Mononuclear cell (primary cell): ENCODE results near the gene PIEZO2. TPM values are rescaled to one million over a fixed set of nuclear protein-coding genes. Genes with fewer than 3 reads are reported as not detected.

ENCODE experiments used
- H3K27me3 ChIP-seq: 2 replicates; pipeline ENCODE4 v1.6.0; 2011; ENCODE audit warnings: low read length, control low read depth; ENCODE audit not compliant: insufficient read depth
- H3K4me1 ChIP-seq: 2 replicates; pipeline ENCODE4 v1.5.1; 2011; ENCODE audit warnings: mild to moderate bottlenecking, low read length, control low read depth; ENCODE audit not compliant: insufficient read depth
- H3K4me3 ChIP-seq: 2 replicates; pipeline ENCODE4 v1.5.1; 2011; ENCODE audit warnings: mild to moderate bottlenecking, low read length, moderate library complexity
- H3K9me3 ChIP-seq: 2 replicates; pipeline ENCODE4 v1.5.1; 2011; ENCODE audit warnings: low read depth, mild to moderate bottlenecking, control low read depth, low read length
- total RNA-seq: library from RNA; depleted of rRNA; stranded (reverse); fragments of >200 nt; gene quantifications from one replicate; pipeline ENCODE4 v1.2.3, GENCODE V29; 2012

Gene PIEZO2
- total RNA-seq, 1 donor = 0.21 TPM

DNA sequence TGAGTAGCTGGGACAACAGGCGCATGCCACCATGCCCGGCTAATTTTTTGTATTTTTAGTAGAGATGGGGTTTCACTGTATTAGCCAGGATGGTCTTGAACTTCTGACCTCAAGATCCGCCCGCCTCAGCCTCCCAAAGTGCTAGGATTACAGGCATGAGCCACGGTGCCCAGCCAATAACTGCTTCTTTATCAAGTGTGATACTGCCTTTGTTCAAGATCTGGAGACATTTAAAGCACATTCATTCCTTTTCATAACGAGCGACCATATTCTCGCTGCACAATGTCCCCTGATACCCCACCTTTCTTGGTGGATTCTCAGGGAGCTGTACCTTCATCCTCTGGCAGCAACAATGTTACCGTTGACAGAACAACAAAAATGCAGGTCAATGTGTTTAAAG lies 75.4 kb downstream of the PIEZO2 start:
- no peaks in the 10 kb centered on the region for H3K4me1 ChIP-seq
- H3K9me3 ChIP-seq = no peaks in the 10 kb centered on the region
- no peaks in the 10 kb centered on the region for H3K27me3 ChIP-seq
- no peak overlapping the region for H3K4me3 ChIP-seq

DNA sequence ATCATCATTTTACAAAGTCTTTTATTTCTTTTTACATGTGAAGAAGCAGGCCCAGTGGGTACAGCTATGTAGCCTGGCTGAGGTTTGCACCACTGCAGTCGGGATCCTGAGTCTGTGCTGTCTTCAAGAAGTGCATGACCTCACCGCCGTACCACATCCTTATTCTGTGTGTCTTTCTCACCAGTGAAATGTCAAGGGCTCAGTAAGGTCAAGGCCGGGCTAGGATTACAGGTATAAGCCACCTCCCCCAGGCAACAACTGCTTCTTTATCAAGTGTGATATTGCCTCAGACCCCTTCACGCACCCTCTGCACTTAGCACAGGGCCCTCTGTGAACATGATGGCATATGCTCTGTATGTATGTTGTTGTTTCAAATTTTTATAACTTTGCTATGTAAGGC lies 76.7 kb downstream of the PIEZO2 start:
- no peak overlapping the region for H3K4me3 ChIP-seq
- H3K9me3 ChIP-seq = no peaks in the 10 kb centered on the region
- H3K27me3 ChIP-seq = no peaks in the 10 kb centered on the region

DNA sequence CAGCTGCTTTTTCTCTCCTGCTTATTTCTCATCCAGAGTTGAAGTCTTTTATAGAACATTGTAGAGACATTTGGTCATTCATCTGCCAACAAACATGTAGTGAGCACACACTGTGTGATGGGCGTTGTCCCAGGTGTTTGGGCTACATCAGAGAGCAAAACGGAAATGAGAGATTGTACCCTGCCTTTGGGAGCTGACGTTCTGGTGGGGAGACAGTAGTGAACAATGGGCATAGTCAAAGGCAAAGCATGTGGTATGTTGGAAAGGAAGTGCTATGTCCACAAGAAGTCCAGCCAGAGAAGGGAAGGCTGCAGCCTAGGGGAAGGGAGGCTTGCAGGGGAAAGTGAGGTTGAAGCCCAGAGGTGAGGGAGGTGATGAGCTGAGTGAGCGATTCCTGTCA lies 78.1 kb downstream of the PIEZO2 start:
- no peak overlapping the region for H3K4me3 ChIP-seq
- H3K4me1 ChIP-seq = no peaks in the 10 kb centered on the region
- H3K9me3 ChIP-seq = no peaks in the 10 kb centered on the region
- H3K27me3 ChIP-seq = no peaks in the 10 kb centered on the region

More for the DNA sequence above, 76.7 kb downstream of the PIEZO2 start:
- no peaks in the 10 kb centered on the region for H3K4me1 ChIP-seq

DNA sequence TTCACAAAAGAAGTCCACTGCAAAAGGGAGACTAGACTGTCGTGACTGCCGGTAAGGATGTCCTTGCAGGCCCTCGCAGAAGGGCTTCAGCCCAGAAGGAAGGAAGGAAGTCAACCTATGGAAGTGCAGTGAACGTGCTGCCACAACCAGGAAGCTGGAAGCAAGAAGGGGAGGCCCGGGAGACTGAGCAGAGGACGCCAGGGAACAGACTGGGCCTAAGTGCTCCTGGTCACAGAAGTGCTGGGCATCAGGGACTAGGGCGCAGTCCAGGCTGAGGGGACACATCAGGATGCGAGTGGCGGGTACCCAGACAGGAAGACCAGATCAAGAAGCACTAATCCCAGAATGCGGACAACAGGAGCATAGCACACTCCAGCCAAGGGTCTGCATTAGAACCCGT lies 78.8 kb downstream of the PIEZO2 start:
- no peak overlapping the region for H3K4me3 ChIP-seq
- H3K4me1 ChIP-seq = no peaks in the 10 kb centered on the region
- H3K9me3 ChIP-seq = no peaks in the 10 kb centered on the region
- no peaks in the 10 kb centered on the region for H3K27me3 ChIP-seq

DNA sequence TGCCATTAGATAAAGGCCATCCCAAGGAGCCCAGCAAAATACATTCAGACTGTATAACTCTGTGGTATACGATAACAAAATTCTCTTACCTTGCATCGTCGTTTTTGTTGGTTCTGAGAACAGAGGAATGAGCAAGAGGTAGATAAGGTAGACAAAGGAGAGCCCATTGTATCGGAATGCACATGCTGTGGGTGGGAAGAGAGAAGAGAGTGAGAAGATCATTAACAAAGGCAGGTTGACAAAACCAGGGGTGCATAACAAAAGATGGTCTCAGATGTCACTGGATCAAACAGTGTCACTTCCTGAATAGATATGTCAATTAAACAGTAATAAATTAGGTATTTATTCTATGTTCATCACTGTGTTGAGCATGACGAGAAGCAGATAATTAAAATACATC lies 83.3 kb downstream of the PIEZO2 start:
- no peaks in the 10 kb centered on the region for H3K9me3 ChIP-seq

DNA sequence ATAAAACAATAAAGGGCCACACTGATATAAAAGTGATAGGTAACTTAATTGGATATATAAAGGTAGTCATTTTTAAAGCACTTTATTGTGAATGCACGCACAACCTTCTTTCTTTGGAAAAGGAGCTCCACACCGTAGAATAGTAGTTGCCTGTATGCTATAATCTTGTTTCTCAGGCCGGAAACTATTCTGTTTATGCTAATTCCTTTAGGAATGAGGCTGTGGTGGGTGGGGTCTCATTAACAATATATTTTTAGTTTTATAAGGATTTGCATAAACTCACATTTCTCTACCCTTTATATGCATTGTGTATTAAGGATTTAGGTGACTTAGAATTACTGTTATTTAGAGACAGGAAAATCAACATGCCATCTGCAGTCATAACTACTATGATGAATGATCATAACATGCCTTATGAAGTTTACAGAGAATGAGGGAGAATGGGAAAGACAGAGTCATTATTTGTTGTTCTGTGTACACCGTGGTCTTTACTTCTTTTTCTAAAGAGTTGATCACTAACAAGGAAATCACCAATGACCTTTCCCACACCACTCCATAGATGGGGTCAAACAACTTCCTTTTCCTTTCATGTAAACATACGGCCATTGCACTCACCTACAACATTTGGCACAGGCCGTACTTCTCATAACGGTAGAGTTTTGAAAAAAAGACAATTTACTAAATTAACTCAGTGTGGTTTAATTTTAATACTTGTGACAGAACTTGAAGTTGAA lies 84.5 kb downstream of the PIEZO2 start:
- Histone ChIP-seq H3K4me1 (no peaks in the 10 kb centered on the region), H3K27me3 (no peaks in the 10 kb centered on the region), H3K9me3 (no peaks in the 10 kb centered on the region), H3K4me3 (no peak overlapping the region)

More for the DNA sequence above, 83.3 kb downstream of the PIEZO2 start:
- Histone ChIP-seq H3K4me3 (no peak overlapping the region), H3K4me1 (no peaks in the 10 kb centered on the region), H3K27me3 (no peaks in the 10 kb centered on the region)

DNA sequence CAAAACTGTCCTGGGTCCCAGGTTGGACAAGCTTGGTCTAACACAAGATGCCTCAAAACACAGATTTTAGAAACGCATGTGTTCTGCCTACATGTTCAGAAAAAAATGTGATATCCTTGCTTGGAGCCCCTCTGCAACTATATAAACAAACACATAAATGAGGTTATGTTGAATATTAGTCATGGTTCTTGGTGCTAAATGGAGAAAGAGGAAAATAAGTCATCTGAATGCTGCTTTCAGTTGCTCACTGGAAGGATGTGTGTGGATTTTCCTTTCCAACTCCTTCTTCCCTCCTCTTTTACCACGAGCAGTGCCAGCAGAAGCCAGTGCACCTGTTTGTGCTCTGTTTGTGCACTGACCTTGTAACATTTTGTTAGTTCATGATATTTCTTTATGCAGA lies 85.3 kb downstream of the PIEZO2 start:
- Histone ChIP-seq H3K4me3 (no peak overlapping the region), H3K27me3 (no peaks in the 10 kb centered on the region), H3K9me3 (no peaks in the 10 kb centered on the region), H3K4me1 (no peaks in the 10 kb centered on the region)

DNA sequence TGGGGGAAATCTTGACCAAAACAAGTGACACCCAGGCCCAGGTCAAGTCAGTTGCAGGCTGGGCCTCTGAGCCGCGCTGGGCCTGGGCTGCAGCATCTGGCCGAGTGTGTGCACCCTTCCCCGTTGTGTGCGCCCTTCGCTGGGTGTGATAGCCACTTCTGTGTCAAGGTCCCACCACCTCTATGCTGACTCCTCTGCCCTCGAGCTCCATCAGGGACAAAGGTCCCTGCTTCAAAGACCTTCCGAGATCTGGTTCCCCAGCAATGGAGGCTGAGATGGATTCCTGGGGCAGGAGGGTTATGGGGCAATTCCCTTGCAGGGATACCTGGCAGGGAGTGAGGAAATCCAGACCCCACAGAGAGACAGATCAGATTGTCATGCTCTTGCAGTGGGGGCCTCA lies 93.6 kb downstream of the PIEZO2 start:
- Histone ChIP-seq H3K9me3 (no peaks in the 10 kb centered on the region), H3K4me1 (no peaks in the 10 kb centered on the region), H3K27me3 (no peaks in the 10 kb centered on the region), H3K4me3 (no peak overlapping the region)

DNA sequence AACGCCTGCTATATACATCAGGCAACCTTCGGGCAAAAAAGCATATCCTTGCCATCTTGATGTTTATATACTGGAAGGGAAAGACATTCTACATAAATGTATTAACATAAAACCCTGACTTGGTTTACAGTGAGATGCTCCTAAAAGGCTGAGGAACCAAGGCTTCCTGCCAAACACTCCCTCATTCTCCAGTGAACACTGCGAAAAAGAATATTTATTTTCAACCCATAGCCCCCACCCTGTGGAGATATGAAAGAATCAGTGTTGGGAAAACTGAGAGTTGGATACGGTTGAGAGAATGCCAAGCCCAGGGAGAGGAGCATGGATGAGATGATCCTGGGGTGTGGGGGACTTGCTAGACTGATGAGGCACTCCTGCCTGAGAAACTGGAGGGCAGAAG lies 94.9 kb downstream of the PIEZO2 start:
- no peak overlapping the region for H3K4me3 ChIP-seq
- no peaks in the 10 kb centered on the region for H3K27me3 ChIP-seq
- no peaks in the 10 kb centered on the region for H3K9me3 ChIP-seq
- H3K4me1 ChIP-seq = no peaks in the 10 kb centered on the region

DNA sequence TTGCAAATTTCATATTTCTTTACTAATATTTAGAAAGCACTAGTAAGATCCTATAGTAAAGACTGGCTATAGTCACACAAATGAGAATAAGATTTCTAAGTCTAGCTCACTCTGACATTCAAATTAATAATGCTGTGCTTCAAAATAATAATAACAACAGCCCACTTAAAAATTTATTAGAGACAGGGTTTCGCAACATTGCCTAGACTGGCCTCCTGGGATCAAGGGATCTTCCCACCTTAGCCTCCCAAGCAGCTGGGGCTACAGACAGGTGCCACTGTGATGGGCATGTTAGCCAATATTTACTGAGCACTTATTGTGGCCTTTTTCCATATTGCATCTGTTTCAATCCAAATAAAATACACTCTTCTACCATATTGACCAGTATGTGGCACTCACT lies 96.1 kb downstream of the PIEZO2 start:
- Histone ChIP-seq H3K27me3 (no peaks in the 10 kb centered on the region), H3K4me1 (no peaks in the 10 kb centered on the region), H3K4me3 (no peak overlapping the region), H3K9me3 (no peaks in the 10 kb centered on the region)

DNA sequence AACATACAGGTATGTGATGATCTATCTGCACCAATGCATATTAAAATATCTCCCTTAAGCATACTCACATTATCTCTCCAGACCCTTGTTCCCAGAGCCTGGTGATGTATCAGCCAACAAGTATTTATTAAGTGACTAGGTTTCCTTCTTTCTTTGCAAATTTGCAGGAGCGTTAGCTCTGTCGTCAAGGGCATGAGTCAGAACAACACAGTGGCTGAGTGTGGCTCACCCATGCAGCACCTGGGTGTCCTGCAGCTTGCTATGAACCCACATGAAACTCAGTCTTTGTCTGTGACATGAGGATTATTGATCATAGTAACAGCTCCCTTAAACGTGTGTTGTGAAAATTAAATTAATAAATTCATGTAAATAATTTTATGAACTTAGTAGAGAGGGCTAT lies 96.6 kb downstream of the PIEZO2 start:
- Histone ChIP-seq H3K4me1 (no peaks in the 10 kb centered on the region), H3K4me3 (no peak overlapping the region)

DNA sequence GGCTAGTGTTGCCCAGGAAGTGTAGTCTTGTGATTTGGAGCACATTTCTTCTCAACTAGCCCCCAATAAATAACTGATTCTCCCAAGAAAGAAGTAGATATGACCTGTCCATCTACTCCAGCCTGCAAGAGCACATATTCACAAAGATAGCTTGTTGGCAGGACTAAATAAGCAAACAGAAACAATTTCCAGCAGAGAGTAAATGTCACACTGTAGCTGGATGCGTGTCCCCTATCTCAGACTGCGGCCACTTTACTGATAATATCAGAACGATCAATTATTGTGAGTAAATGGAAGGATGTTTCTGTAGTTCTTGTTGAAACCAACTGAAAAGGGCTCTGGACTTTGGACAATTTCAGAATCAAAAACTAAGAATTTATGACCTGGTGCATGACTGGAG lies 97.9 kb downstream of the PIEZO2 start:
- Histone ChIP-seq H3K9me3 (no peaks in the 10 kb centered on the region), H3K27me3 (no peaks in the 10 kb centered on the region), H3K4me3 (no peak overlapping the region), H3K4me1 (no peaks in the 10 kb centered on the region)

More for the DNA sequence above, 96.6 kb downstream of the PIEZO2 start:
- Histone ChIP-seq H3K9me3 (no peaks in the 10 kb centered on the region), H3K27me3 (no peaks in the 10 kb centered on the region)

DNA sequence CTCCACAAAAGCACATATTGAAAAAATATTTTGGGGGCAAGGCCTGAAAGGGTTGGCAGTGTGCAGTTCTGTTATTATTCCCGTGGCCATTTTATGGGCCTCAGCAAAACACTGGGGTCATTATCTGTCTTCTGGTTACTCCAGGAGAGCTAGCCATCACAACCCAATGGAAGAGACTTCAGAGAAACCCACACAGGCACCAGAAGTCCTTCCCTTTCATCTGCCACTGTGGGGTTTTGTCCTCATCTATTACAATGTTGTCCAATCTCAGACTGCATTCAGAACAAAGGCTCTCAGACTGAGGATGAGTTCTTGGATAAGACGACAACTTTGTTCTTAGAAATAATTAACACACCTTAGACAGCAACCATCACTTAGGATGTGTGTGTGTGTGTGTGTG lies 98.4 kb downstream of the PIEZO2 start:
- no peaks in the 10 kb centered on the region for H3K9me3 ChIP-seq
- H3K4me3 ChIP-seq = no peak overlapping the region
- no peaks in the 10 kb centered on the region for H3K27me3 ChIP-seq
- H3K4me1 ChIP-seq = no peaks in the 10 kb centered on the region

DNA sequence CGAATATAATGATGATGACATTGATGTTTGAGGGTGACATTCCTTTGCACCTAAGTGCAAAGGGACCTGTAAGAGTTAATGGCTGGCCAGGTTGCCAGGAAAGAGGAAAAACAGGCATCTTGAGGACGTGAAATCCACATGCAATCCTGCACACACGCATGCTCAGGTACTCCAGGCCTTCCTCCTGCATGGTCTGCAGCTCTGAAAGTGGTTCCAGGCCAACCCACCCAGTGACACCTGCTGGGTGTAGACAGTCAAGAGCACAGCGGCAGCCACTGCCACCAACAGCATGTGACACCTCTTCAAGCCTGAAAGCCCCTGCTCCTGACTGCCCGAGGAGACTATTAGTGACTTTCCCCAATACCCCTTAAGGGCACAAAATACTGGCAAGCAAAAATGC lies 101.6 kb downstream of the PIEZO2 start:
- Histone ChIP-seq H3K9me3 (no peaks in the 10 kb centered on the region), H3K27me3 (no peaks in the 10 kb centered on the region)

DNA sequence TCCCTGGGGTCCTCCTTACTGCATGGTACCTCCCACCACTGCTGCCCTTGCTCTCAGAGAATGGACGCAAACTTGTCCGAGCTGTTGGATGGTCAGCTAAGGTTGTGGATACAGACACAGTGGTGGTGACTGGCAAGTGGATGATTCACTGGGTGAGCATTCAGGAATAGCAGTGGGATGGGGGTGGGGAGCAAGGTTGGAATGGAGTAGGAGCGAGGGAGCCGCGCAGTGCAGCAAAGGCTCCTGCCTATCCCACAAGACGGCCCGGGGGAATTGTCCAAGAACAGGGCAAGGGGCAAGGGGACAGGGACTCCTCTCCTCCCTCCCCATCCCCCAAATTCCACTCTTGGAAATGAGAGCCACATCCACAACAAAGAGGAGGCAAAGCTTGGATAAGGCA lies 102.2 kb downstream of the PIEZO2 start:
- Histone ChIP-seq H3K4me1 (no peaks in the 10 kb centered on the region), H3K4me3 (no peak overlapping the region), H3K9me3 (no peaks in the 10 kb centered on the region), H3K27me3 (no peaks in the 10 kb centered on the region)

More for the DNA sequence above, 101.6 kb downstream of the PIEZO2 start:
- no peaks in the 10 kb centered on the region for H3K4me1 ChIP-seq
- H3K4me3 ChIP-seq = no peak overlapping the region

DNA sequence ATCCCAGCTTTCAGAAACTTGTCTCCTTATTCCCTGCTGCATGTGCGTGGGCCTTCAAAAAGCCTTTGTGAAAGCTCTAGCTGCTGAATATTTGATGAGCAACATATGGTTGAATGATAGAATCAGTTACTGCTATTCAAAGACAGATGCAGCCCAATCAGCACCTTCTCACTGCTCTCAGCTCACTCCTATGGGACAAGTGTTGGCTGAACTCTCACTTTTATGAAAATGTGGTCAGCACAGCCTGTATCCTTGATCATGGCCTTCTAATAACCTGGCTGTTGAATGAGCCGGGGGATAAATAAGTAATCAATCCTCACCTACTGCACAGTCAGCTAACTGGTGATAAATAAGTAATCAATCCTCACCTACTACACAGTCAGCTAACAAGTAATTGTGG lies 103.2 kb downstream of the PIEZO2 start:
- no peak overlapping the region for H3K4me3 ChIP-seq
- no peaks in the 10 kb centered on the region for H3K27me3 ChIP-seq
- no peaks in the 10 kb centered on the region for H3K9me3 ChIP-seq
- no peaks in the 10 kb centered on the region for H3K4me1 ChIP-seq
